GM18873 (cell line): ENCODE results near the gene BTF3.
"Not testable (repeated sequence)": the region's sequence is repeated elsewhere in the genome, so short reads cannot be mapped to it uniquely, and the experiment has no call there.

Experiments
- ATAC-seq: cut with Tn5 transposase; IDR thresholded peaks from one replicate; pipeline ENCODE4 v1.9.1; 2021; ENCODE audit warnings: mild to moderate bottlenecking, moderate library complexity, moderate number of reproducible peaks; ENCODE audit not compliant: unreplicated experiment, low FRiP score

BTF3 gene

DNA sequence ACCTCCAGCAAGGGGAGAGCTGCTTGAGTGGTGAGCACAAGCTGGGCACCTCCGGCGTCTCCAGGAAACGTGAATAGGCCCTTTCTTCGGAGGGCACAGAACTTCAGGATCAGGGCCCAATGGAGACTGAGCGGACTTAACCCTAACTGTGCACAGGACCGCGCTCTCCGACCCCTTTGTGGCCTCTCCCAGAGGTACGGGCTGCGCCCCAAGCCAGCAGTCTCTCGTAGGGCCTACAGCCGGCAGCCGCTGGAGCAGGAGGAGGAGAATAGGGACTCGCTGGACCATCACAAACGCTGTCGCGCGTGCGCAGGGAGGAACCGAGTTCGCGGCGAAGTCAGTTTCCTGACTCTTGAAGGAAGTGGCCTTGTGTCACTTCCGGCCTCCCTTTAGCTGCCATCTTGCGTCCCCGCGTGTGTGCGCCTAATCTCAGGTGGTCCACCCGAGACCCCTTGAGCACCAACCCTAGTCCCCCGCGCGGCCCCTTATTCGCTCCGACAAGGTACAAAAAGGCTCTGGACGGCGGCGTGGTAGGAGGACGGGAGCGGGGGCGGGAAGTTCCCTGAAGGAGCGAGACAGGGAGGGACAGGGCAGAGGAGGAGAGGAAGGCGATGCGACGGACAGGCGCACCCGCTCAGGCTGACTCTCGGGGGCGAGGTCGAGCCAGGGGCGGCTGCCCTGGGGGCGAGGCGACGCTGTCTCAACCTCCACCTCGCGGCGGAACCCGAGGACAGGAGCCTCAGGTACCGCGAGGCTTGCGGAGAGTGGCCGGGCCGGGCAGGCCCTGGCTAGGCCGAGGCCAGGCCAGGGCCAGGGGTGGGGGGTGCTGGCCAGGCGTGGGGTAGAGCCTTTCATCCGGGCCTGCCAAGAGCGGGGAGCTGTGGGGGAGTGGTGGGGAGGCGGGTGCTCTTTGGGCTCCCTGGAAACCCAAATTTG, at the start of gene BTF3:
Gene BTF3 (plus strand): TSS at position 386 of the 936 bp plus-strand sequence. CDS start 226 bp downstream, at position 612.
- peak; percentile 96 for ATAC-seq

DNA sequence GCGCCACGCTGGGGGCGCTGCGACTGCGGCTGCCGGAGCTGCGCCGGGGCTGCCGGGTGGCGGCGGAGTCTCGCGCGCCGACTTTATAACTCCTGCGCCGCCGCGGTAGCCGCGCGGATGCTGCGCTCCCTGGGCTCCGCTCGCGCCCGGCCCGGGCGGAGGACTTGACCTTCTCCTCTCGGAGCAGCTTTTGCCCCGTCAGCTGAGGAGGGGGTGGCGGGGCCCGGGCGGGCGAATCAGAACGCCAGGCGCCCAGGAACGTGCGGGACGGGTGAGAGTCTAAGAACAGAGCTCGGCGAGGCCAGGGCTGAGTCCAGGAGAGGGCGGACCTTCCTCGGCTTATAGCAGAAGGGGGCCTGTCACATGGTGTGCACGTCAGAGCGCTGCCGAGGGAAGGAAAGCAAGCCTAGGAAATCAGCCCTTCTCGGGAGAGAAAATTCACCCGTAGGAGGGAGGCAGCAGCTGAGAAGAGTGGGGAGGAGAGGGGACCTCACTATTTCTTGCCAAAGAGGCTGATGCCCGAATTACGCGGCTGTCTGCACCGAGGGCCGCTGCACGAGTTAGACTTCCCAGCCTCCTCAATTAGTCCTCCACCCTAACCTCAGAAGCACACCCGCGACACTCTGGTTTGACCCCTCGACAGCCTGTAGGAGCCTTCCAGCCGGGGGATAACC, 49.6 kb upstream of the BTF3 start, which contains the start of gene FOXD1:
Gene FOXD1 (minus strand): TSS at position 315 of the 674 bp plus-strand sequence. CDS start 415 bp downstream, outside the sequence.
- ATAC-seq: peak; percentile 51

DNA sequence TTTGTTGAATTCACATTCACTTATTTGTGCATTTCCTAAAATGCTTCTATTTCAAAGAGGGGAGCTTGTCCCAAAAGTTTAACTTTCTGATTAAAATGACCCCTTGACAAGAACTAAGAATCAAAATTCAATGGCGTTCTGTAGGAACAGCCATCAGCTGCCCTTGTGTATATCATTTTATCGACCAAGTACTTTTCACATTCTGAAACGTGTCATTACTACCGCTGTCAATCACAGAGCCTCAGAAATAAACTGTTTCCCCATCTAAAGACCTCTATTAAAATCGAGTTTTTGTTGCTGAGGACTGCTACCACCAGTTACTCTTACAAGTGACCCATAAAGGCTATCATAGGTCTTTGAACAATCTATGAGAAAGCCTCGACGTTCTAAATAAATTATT, 48.1 kb upstream of the BTF3 start:
- no peak for ATAC-seq

DNA sequence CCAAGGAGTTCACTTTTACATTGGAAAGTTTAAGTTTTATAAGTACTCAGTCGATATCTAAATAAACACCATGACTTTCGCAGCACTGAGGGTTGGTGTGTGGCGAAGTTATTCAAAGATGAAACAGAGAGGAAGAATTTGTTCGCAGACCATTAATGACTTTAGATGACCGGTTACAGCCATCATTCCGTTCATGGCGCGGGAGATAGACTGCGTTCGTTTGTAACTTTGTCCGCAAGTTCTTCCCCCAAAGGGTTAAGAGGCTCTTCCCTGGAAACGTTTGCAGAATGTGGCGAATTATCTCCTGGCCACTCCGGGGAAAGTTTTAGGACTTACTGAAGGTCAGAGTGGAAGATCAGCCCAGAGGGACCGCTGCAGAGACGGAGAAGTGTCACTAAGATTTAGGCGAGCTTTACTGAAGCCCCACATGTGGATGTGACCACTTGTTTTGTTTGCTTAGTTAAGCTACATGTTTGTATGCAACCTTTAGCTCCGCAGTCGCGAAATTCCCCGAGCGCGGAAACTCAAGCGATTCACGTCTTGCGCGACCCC, 47.5 kb upstream of the BTF3 start:
- no peak for ATAC-seq

DNA sequence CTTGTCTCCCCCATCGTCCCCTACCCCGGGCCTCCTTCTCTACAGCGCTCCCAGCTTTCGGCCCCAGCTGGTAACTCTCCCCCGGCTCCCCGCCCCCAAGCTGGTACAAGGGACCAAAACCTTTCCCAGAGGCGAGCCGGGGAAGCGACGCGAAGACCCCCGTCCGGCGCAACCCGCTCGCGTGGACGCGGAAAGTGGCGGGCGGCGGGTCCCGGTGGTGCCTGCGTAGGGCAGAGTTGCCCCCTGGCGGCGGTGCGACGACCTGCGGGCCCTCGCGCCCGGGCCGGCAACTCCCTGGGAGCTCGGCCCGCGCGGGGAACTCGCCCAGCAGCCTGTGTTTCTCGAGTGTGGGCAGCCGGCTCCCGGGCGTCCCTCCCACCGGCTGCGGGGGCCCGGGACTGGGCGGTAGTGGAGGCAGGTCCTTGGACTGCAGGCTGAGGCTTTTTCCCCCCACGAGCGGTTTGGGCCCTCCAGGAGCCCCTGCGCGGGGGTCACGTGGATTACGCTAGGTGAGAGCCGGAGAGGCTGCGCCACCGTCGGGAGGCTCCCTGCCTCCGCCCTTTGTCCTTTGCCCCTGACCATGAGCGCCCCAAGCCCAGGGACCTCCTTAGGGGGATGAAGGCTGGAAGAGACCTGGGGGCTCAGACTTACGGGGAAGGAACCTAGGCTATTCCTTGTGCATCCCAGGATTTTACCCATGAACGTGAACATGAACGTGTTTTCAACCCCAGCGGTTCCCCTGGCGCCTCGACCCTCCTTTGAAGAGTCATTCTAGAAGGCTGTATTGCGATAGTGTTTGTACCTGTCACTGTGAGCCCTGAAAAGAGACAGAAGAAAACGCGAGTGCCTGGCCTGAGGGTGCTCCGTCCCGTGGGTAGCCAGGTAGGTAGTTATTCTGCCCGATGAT, 46.8 kb upstream of the BTF3 start:
- no peak for ATAC-seq

DNA sequence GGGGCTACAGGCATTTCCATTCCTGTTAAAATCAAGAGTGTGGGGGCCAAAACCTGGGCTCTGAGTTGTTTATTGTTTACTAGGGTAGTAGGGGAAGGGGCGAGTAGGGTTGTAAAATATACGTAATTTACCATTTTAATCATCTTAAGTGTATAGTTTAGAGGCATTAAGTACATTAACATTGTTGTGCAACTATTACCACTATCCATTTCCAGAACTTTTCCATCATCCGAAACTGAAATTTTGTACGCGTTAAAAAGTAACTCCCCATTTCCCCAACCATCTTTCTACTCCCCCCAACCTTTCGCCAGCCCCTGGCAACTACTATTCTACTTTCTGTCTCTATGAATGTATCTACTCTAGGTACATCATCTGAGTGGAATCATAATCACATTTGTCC, 46.0 kb upstream of the BTF3 start:
- no peak for ATAC-seq

DNA sequence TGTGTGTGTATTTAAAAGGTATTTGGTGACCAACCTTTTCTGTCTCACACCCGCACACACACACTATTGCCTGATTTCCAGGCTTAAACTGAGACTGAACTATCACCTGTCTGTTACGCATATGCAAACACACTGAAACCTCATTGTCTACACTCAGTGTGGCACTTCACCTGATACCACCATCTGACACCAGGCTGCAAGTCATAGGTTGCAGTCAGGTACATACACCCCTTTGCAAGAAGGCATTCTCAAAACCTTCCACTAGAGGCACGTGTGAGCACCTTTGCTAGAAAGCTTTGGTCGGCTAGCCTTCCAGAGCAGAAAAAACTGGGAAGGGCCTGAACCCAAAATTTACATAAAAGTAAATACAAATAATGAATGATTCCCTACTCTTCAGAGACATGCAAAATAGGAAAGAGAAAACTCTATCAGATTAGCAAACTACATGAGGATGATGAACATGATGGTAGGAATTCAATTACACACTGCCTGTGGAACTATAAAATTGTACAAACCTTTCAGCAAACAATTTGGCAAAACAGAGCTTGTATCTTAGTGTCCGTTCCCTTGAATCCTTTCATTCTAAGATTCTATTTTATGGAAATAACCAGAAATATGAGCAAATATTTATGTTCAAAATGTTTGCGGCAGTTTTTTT, 43.7 kb upstream of the BTF3 start:
- peak; percentile 72 for ATAC-seq

DNA sequence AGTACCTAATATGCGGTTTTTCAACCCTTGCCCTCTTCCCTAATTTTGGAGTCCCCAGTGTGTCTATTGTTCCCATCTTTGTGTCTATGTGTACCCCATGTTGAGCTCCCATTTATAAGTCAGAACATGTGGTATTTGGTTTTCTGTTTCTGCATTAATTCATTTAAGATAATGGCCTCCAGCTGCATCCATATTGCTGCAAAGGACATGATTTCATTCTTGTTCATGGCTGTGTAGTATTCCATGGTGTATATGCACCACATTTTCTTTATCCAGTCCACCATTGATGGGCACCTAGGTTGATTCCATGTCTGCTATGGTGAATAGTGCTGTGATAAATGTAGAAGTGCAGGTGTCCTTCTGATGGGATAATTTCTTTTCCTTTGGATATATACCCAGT, 41.8 kb upstream of the BTF3 start:
- ATAC-seq: not testable (repeated sequence)

DNA sequence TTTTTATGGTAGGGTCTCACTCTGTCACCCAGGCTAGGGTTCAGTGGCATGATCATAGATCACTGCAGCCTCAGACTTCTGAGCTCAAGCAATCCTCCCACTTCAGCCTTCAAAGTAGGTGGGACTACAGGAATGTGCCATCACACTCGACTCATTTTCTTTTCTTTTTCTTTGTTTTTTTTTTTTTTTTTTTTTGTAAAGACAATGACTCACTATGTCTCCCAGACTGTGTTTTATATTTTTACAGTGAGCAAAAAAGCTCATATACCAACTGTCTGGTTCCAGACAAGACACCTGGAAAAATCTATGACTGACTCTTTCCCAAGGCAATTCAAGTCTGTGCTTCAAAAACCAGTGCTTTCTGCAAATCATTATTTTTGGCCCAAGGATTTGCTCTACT, 38.9 kb upstream of the BTF3 start:
- no peak for ATAC-seq

DNA sequence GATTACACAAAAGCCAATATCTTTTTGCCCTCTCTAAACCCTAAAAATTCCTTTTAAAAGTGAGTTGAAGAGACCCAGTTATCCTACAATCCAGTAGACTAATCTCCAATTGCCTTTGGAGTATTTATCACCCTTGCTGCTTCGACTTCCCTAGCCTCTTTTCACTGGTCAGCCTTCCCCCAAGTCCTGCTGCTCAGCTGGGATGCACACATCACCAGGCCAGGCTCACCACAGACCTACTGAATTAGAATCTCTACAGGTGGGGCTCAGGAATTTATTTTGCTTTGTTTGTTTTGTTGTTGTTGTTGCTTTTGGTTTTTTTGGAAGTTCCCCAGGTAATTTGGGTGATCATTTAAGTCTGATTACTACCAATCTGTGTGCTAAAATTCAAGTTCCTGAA, 38.1 kb upstream of the BTF3 start:
- ATAC-seq: no peak

DNA sequence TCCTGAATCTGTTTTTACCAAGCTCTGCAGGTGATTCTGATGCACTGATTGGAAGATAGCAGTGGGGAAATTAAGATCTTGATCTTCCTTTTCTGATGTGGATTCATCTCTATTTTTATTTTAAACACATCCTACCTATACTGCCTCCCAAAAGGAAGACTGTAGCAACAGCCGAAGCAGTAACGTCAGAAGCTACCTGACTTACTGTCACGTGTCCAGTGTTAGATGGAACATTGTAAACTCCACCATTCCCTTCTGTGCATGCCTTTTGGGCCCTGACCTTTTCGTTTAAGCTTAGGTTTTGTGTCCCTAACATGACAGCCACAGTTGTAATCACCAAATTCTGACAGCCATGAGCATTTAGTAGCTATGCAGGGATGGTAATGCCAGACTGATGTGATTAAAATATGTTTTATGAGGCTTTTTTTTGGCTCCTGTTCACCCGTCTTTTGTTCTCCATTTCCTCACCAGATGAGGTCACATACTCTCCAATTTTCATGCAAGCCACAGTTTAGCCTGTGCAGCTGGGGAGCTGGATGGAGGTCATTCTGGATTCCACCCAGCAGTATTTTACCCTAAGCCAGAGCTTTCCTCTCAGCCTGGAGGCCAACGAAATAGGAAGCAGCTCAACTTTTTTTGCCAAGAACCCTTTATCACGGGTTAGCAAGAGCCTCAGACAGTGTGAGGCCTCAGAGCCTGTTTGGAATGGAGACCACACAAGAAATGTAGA, 34.1 kb upstream of the BTF3 start:
- no peak for ATAC-seq

DNA sequence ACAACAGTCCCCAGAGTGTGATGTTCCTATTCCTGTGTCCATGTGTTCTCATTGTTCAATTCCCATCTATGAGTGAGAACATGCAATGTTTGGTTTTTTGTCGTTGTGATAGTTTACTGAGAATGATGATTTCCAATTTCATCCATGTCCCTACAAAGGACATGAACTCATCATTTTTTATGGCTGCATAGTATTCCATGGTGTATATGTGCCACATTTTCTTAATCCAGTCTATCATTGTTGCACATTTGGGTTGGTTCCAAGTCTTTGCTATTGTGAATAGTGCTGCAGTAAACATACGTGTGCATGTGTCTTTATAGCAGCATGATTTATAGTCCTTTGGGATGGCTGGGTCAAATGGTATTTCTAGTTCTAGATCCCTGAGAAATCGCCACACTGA, 29.6 kb upstream of the BTF3 start:
- ATAC-seq: not testable (repeated sequence)

DNA sequence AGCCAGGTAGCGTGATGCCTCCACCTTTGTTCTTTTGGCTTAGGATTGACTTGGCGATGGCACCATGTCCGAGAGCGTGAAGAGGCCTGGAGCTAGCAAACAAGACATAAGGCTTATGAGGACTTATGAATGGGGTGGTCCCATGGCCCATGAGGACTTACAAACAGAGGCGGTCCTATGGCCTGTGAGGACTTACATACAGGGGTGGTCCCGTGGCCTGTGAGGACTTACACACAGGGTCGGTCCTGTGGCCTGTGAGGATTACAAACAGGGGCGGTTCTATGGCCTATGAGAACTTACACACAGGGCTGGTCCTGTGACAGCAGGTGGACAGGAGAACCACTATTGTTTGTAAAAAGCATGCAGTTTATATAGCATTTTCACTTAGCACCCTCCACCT, 28.4 kb upstream of the BTF3 start:
- ATAC-seq: no peak

DNA sequence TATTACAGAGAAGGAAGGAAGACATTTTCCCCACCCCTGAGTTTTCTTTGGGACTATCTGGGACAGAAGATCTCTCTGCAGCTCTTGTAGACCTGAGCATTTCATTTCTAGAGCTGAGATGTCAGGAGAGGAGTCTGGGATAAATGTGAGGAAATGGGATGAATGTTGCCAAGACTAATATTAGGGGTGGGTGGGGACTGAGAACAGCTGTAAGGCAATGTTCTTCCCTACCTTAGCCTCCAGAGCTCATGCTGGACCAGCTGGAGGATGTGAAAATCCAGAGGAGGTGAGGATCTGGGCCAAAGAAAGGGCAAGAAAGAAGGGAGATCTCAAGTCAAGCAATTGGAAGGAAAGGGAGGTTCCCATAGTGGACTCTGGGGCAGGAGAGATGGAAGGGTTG, 26.6 kb upstream of the BTF3 start:
- no peak for ATAC-seq

DNA sequence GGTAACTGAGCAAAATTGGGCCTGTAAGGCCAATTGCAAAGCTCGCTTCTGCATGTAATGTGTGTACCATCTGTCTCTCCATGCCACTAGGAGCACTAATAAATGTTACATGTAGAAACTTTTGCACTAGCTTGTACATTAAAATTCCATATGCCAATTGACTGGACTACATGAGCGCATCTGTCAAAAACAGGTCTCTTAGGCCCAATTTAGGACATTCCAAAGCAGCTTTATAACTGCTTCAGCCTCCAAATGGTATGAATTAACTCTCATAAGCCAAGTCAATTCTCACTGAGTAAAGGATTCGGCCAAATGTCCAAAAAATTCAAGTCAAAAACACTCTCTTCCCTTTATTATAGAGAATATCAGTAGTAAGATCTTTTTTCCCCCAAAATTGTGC, 26.1 kb upstream of the BTF3 start:
- no peak for ATAC-seq

DNA sequence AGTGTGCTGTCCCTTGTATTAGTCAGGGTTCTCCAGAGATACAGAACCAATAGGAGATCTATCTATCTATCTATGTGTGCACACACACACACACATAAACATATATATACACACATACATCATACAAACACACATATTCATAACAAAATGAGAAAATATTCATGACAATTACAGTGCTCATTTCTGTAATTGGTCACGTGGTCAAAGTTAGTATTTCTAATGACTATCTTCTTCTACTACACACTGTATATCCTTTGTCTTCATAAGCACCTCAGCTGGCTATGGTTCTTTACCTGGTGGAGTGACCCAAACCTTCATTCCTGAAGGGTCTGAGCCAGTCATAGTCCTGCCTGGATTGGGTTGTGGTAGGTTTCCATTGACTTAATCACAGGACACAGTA, 17.7 kb upstream of the BTF3 start:
- no peak for ATAC-seq

DNA sequence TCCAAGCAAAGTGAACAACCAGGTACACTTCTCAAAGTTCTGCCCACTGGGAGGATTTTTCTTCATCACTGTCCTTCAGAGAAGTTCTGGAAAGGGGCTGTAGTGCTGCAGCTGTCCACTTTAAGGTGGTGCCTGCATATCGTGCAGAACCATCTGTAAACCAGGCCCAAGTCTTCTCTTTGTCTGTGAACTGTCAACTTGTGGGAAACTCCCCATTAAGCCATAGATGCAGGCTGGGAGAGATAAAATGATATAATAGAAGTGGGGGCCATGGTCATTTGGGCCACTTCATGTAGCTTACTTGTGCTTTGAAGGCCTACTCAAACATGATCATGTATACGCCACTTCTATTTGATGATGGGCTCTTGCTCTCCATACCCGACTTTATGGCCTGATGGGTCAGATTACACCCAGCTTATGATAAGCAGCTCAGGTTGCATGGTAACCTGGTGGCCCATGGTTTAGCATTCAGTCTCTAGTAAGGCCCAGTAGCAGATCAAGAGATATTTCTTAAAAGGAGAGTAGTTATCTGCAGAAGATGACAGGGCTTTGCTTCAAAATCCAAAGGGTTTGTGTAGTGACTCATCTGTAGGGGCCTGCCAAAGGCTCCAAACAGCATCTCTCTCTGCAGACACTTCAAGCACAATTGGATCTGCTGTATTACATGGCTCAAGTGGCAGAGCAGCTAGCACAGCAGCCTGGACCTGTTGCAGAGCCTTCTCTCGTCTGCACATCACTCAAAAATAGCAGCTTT, 15.7 kb upstream of the BTF3 start:
- no peak for ATAC-seq

DNA sequence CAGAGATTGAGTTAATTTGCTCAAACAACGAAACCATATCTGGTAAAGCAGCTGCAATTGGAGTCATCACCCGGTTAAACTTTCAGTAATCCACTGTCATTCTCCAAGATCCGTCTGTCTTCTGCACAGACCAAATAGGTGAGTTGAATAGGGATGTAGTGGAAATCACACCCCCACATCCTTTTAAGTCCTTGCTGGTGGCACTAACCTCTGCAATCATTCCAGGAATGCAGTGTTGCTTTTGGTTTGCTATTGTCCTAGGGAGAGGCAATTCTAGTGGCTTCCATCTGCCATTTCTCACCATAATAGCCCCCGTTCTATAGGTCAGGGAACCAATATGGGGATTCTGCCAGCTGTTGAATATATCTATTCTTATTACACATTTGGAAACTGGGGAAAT, 14.6 kb upstream of the BTF3 start:
- ATAC-seq: no peak
